ENCODE measurements around the gene CDH1. TPM values are rescaled to one million over a fixed set of nuclear protein-coding genes. Genes with fewer than 3 reads are reported as not detected.

Gene CDH1
- total RNA-seq, 2 donors from 2014 or later: 1.1 TPM; not detected in 1

- no peak for TF ChIP-seq CTCF (IDR thresholded peaks at IDR 0.05)
- Histone ChIP-seq H3K27ac (no peak overlapping the region), H3K36me3 (no peaks in the 10 kb centered on the region), H3K9me3 (no peaks in the 10 kb centered on the region), H3K4me1 (ENCODE audit: control insufficient read depth in 1 of 2, low read depth in 2 of 2) (no peaks in the 10 kb centered on the region), H3K27me3 (replicated peaks; ENCODE audit: insufficient read depth) (no peaks in the 10 kb centered on the region), H3K4me3 (no peak overlapping the region)
- no peak for ATAC-seq (ENCODE audit: insufficient number of reproducible peaks, low FRiP score, low read depth)
- no peak for DNase-seq (ENCODE audit: low spot score)
Observed at GRCh38 chr16:68768771-68769170, 31.7 kb downstream of the CDH1 start.

- no peak for TF ChIP-seq CTCF (IDR thresholded peaks at IDR 0.05)
- DNase-seq (ENCODE audit: low spot score) (no peak), ATAC-seq (ENCODE audit: insufficient number of reproducible peaks, low FRiP score, low read depth) (no peak)
- Histone ChIP-seq H3K9me3 (no peaks in the 10 kb centered on the region), H3K4me3 (no peak overlapping the region), H3K4me1 (ENCODE audit: control insufficient read depth in 1 of 2, low read depth in 2 of 2) (no peaks in the 10 kb centered on the region), H3K27ac (no peak overlapping the region), H3K36me3 (no peaks in the 10 kb centered on the region), H3K27me3 (replicated peaks; ENCODE audit: insufficient read depth) (no peaks in the 10 kb centered on the region)
Observed at GRCh38 chr16:68770671-68771070, 33.6 kb downstream of the CDH1 start.

GRCh38 chr16:68772030-68772681, 35.1 kb downstream of the CDH1 start:
- H3K27ac ChIP-seq: no peak overlapping the region
- TF ChIP-seq CTCF (IDR thresholded peaks at IDR 0.05): no peak
- DNase-seq (ENCODE audit: low spot score): no peak

GRCh38 chr16:68772871-68773270, 35.8 kb downstream of the CDH1 start:
- H3K4me3 ChIP-seq: no peak overlapping the region
- DNase-seq (ENCODE audit: low spot score) (no peak), ATAC-seq (ENCODE audit: insufficient number of reproducible peaks, low FRiP score, low read depth) (no peak)
- no peaks in the 10 kb centered on the region for H3K27me3 ChIP-seq (replicated peaks; ENCODE audit: insufficient read depth)
- no peak overlapping the region for H3K27ac ChIP-seq
- no peaks in the 10 kb centered on the region for H3K9me3 ChIP-seq
- H3K4me1 ChIP-seq (ENCODE audit: control insufficient read depth in 1 of 2, low read depth in 2 of 2): no peaks in the 10 kb centered on the region
- no peaks in the 10 kb centered on the region for H3K36me3 ChIP-seq
- TF ChIP-seq CTCF (IDR thresholded peaks at IDR 0.05): no peak

More at GRCh38 chr16:68772030-68772681, 35.1 kb downstream of the CDH1 start:
- no peak overlapping the region for H3K4me3 ChIP-seq
- H3K4me1 ChIP-seq (ENCODE audit: control insufficient read depth in 1 of 2, low read depth in 2 of 2): no peaks in the 10 kb centered on the region
- no peaks in the 10 kb centered on the region for H3K27me3 ChIP-seq (replicated peaks; ENCODE audit: insufficient read depth)
- ATAC-seq (ENCODE audit: insufficient number of reproducible peaks, low FRiP score, low read depth): no peak
- no peaks in the 10 kb centered on the region for H3K9me3 ChIP-seq
- no peaks in the 10 kb centered on the region for H3K36me3 ChIP-seq

GRCh38 chr16:68774982-68775634, 38.0 kb downstream of the CDH1 start:
- Histone ChIP-seq H3K27me3 (replicated peaks; ENCODE audit: insufficient read depth) (no peaks in the 10 kb centered on the region), H3K36me3 (no peaks in the 10 kb centered on the region), H3K4me1 (ENCODE audit: control insufficient read depth in 1 of 2, low read depth in 2 of 2) (no peaks in the 10 kb centered on the region), H3K27ac (no peak overlapping the region), H3K4me3 (no peak overlapping the region), H3K9me3 (no peaks in the 10 kb centered on the region)
- TF ChIP-seq CTCF (IDR thresholded peaks at IDR 0.05): no peak
- ATAC-seq (ENCODE audit: insufficient number of reproducible peaks, low FRiP score, low read depth): no peak
- DNase-seq (ENCODE audit: low spot score): no peak

All from thoracic aorta (tissue), 2 donors.